A673 (cell line): ENCODE results near the gene MRPL44. TPM values are rescaled to one million over a fixed set of nuclear protein-coding genes. Genes with fewer than 3 reads are reported as not detected.
A peak's percentile ranks its signal among the peaks of the same experiment; 100 is the strongest.

Source experiments
- BruUV-seq: library from RNA; stranded (reverse); fragments of 400-500 nt; replicated peaks from 2 replicates; lab custom pipeline; 2021; lab: Mats Ljungman, UMichigan
- CTCF ChIA-PET: fragments of 300-600 bp; sonication (Branson Sonifier 250); formaldehyde crosslinking; loops from one replicate; lab custom pipeline; 2022; ENCODE audit warnings: antibody characterized with exemption; lab: Charles Lee
- POLR2A ChIA-PET: fragments of 300-600 bp; sonication (Branson Sonifier 250); formaldehyde crosslinking; loops from one replicate; lab custom pipeline; 2022; ENCODE audit warnings: antibody characterized with exemption; ENCODE audit not compliant: low non-redundant PET; lab: Charles Lee
- DNase-seq: peaks from one replicate; pipeline ENCODE4 v3.0.0-alpha.2; 2015; ENCODE audit warnings: low spot score
- H3K27ac ChIP-seq: fragments of 200-600 bp; sonication (generic); 2 replicates; pipeline ENCODE4 v1.5.1; 2016; ENCODE audit warnings: mixed run types, low read depth, mild to moderate bottlenecking, mixed read lengths, antibody characterized with exemption, low read length; ENCODE audit not compliant: poor library complexity, severe bottlenecking
- H3K27me3 ChIP-seq: fragments of 200-600 bp; sonication (generic); replicated peaks from 2 replicates; pipeline ENCODE4 v1.6.1; 2017; ENCODE audit warnings: mixed run types, low read depth, mild to moderate bottlenecking, mixed read lengths, antibody characterized with exemption, low read length; ENCODE audit not compliant: insufficient read depth, poor library complexity
- H3K36me3 ChIP-seq: fragments of 200-600 bp; sonication (generic); 2 replicates; pipeline ENCODE4 v1.6.1; 2016; ENCODE audit warnings: mixed run types, mild to moderate bottlenecking, mixed read lengths, antibody characterized with exemption, low read length; ENCODE audit not compliant: insufficient read depth, poor library complexity, severe bottlenecking
- H3K4me1 ChIP-seq: fragments of 200-600 bp; sonication (generic); 2 replicates; pipeline ENCODE4 v1.6.1; 2017; ENCODE audit warnings: mixed run types, mild to moderate bottlenecking, mixed read lengths, antibody characterized with exemption, low read length; ENCODE audit not compliant: insufficient read depth, poor library complexity, severe bottlenecking
- H3K4me3 ChIP-seq: fragments of 200-600 bp; sonication (generic); 2 replicates; pipeline ENCODE4 v1.5.1; 2016; ENCODE audit warnings: low read depth, mixed run types, mild to moderate bottlenecking, mixed read lengths, low read length; ENCODE audit not compliant: poor library complexity, severe bottlenecking
- H3K9me3 ChIP-seq: fragments of 200-600 bp; sonication (generic); 2 replicates; pipeline ENCODE4 v1.6.1; 2016; ENCODE audit warnings: mixed run types, low read depth, mild to moderate bottlenecking, mixed read lengths, antibody characterized with exemption, low read length; ENCODE audit not compliant: poor library complexity, severe bottlenecking
- EZH2 ChIP-seq: fragments of 200-600 bp; sonication (generic); IDR thresholded peaks from 2 replicates; pipeline ENCODE4 v1.6.1; 2017; ENCODE audit warnings: borderline replicate concordance, low read depth, mild to moderate bottlenecking, mixed read lengths, antibody characterized with exemption, low read length; ENCODE audit not compliant: poor library complexity, severe bottlenecking
- intact Hi-C: fragments of 100-400 bp; cut with micrococcal nuclease; formaldehyde crosslinking; loops from one replicate; pipeline ENCODE4 v1.10.0; 2022; ENCODE audit not compliant: unreplicated experiment
- total RNA-seq: library from RNA; stranded (reverse); gene quantifications from 2 replicates; pipeline ENCODE4 v1.2.3, GENCODE V29; 2021
- TF ChIP-seq, protein P1 (sequence below): fragments of 300-800, 200-600 bp; sonication (generic); conservative IDR thresholded peaks from 2 replicates; pipeline ENCODE4 v1.5.1; 2017; ENCODE audit warnings: low read depth, mild to moderate bottlenecking, antibody characterized with exemption, low read length, moderate library complexity, mixed read lengths

The MRPL44 gene
- total RNA-seq, 1 experiment from 2014 or later, result 38.3 TPM

DNA sequence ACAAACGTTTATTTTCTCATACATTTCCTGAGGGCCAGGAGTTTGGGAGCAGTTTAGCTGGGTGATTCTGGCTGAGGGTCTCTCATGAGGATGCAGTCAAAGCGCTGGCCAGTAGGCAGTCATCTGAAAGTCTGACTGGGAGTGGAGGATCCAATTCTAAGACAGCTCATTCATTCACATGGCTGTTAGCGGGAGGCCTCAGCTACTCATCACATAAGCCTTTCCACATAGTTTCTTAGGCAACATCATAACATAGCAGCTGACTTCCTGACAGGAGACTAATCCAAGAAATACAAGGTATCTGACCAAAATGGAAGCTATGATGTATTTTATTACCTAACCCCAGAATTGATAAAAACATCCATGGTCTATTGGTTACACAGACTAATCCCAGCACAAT is 2.9 kb upstream of the MRPL44 start:
- H3K9me3 ChIP-seq, result no peaks in the 10 kb centered on the region
- no TSS peak for BruUV-seq
- H3K4me1 ChIP-seq, result peaks cover 31% of the 10 kb centered on the region
- H3K36me3 ChIP-seq, result no peaks in the 10 kb centered on the region
- CTCF ChIA-PET, result no interaction called here
- intact Hi-C loops, result no loop called here
- TF ChIP-seq, protein P1, sequence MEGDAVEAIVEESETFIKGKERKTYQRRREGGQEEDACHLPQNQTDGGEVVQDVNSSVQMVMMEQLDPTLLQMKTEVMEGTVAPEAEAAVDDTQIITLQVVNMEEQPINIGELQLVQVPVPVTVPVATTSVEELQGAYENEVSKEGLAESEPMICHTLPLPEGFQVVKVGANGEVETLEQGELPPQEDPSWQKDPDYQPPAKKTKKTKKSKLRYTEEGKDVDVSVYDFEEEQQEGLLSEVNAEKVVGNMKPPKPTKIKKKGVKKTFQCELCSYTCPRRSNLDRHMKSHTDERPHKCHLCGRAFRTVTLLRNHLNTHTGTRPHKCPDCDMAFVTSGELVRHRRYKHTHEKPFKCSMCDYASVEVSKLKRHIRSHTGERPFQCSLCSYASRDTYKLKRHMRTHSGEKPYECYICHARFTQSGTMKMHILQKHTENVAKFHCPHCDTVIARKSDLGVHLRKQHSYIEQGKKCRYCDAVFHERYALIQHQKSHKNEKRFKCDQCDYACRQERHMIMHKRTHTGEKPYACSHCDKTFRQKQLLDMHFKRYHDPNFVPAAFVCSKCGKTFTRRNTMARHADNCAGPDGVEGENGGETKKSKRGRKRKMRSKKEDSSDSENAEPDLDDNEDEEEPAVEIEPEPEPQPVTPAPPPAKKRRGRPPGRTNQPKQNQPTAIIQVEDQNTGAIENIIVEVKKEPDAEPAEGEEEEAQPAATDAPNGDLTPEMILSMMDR, result no peak
- TF ChIP-seq EZH2, result no peak
- H3K27me3 ChIP-seq, result no peaks in the 10 kb centered on the region
- no peak overlapping the region for H3K27ac ChIP-seq
- no peak for DNase-seq
- no peak overlapping the region for H3K4me3 ChIP-seq
- POLR2A ChIA-PET, result no interaction called here

DNA sequence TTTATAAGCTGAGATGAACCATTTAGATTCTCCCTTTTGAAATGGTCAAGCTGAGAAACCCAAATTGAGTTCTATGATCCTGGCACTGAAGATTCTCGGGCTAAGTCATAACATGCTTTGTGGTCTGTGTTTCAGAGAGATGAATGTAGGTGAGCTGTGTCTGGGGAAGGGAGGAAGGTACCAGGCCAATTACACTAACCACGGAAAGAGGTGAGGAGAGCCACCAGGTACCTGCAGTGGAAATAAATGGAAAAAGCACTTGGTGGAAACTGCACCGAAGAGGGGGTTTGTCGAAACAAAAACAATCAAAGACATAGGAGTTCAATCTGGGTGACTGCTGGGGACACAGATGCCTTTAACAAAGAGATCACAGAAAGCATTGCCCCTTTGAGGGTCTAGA is 963 bp upstream of the MRPL44 start:
- Histone ChIP-seq H3K4me1 (peaks cover 49% of the 10 kb centered on the region), H3K4me3 (no peak overlapping the region), H3K27me3 (no peaks in the 10 kb centered on the region), H3K36me3 (peaks cover 17% of the 10 kb centered on the region), H3K27ac (no peak overlapping the region), H3K9me3 (no peaks in the 10 kb centered on the region)
- intact Hi-C loops, result no loop called here
- POLR2A ChIA-PET, result no interaction called here
- no TSS peak for BruUV-seq
- TF ChIP-seq EZH2, result no peak
- TF ChIP-seq, protein P1, result no peak
- CTCF ChIA-PET, result no interaction called here
- DNase-seq, result no peak

DNA sequence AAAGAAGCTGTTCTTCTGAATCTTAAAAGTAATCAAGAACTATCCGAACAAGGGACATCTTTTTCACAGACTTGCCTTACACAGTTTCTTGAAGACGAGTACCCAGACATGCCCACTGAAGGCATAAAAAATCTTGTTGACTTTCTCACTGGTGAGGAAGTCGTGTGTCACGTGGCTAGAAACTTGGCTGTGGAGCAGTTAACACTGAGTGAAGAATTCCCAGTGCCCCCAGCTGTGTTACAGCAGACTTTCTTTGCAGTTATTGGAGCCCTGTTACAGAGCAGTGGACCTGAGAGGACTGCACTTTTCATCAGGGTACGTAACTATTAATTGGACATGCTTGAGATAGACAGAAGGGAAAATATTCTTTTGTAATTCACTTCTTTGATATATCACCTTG is 2.4 kb downstream of the MRPL44 start:
- H3K27me3 ChIP-seq, result no peaks in the 10 kb centered on the region
- peaks cover 51% of the 10 kb centered on the region for H3K4me1 ChIP-seq
- no peak overlapping the region for H3K27ac ChIP-seq
- TF ChIP-seq, protein P1, result no peak
- no peak for TF ChIP-seq EZH2
- BruUV-seq, result no TSS peak
- peaks cover 39% of the 10 kb centered on the region for H3K36me3 ChIP-seq
- CTCF ChIA-PET, result no interaction called here
- DNase-seq, result peak; percentile 57
- H3K9me3 ChIP-seq, result no peaks in the 10 kb centered on the region
- intact Hi-C loops, result no loop called here
- POLR2A ChIA-PET, result no interaction called here
- peak overlapping the region; percentile 11 for H3K4me3 ChIP-seq
